B cell (primary cell): ENCODE measurements around the gene PC. TPM values are rescaled to one million over a fixed set of nuclear protein-coding genes. Genes with fewer than 3 reads are reported as not detected.

Source experiments
- ATAC-seq: fragments of 200-7000 bp; cut with Tn5 transposase; one replicate; pipeline ENCODE4 v1.10.0; 2021; ENCODE audit warnings: low read depth, mild to moderate bottlenecking, moderate number of reproducible peaks, moderate library complexity
- CTCF ChIA-PET: fragments of 350-600 bp; sonication (Branson Sonifier 250); formaldehyde crosslinking; loops from one replicate; lab custom pipeline; 2021; ENCODE audit warnings: antibody characterized with exemption, inconsistent platforms; lab: Charles Lee
- POLR2A ChIA-PET: fragments of 350-600 bp; sonication (Branson Sonifier 250); formaldehyde crosslinking; loops from one replicate; lab custom pipeline; 2021; ENCODE audit warnings: antibody characterized with exemption; lab: Charles Lee
- DNase-seq: peaks from one replicate; pipeline ENCODE4 v3.0.0; 2013
- H2AFZ ChIP-seq: 2 replicates; pipeline ENCODE4 v1.6.1; 2012; ENCODE audit warnings: mild to moderate bottlenecking, low read depth, low read length; ENCODE audit not compliant: insufficient read depth, poor library complexity, severe bottlenecking
- H3K27ac ChIP-seq, 2 donors: 1 replicate in 1 of 2; 2 replicates in 1 of 2; pipeline ENCODE4 v1.5.1; 2012 to 2013; ENCODE audit warnings: low read length in 2 of 2, mild to moderate bottlenecking in 2 of 2, moderate library complexity in 1 of 2
- H3K27me3 ChIP-seq, 4 experiments: fragments of 200-600 bp in 1 of 4; sonication (generic) in 1 of 4; replicated peaks in 1 of 4; 1 replicate in 2 of 4; 2 replicates in 2 of 4; pipeline versions ENCODE4 v1.6.1 to v1.7.0; 2013 to 2016; ENCODE audit warnings: low read length in 3 of 4, mild to moderate bottlenecking in 2 of 4, mixed read lengths in 1 of 4, moderate library complexity in 1 of 4; ENCODE audit not compliant: insufficient read depth in 4 of 4, control insufficient read depth in 3 of 4; ENCODE audit errors: control extremely low read depth in 1 of 4
- H3K36me3 ChIP-seq, 2 experiments: replicated peaks in 1 of 2; 1 replicate in 1 of 2; 2 replicates in 1 of 2; pipeline versions ENCODE4 v1.6.1 to v1.7.1; 2013; ENCODE audit warnings: low read length in 1 of 2; ENCODE audit not compliant: insufficient read depth in 2 of 2, control insufficient read depth in 1 of 2; ENCODE audit errors: control extremely low read depth in 1 of 2, extremely low read depth in 1 of 2
- H3K4me1 ChIP-seq, 2 donors: fragments of 200-600 bp in 1 of 2; sonication (generic) in 1 of 2; 1 replicate in 1 of 2; 2 replicates in 1 of 2; pipeline versions ENCODE4 v1.5.1 to v1.6.1; 2013 to 2017; ENCODE audit warnings: low read length in 2 of 2; ENCODE audit not compliant: control insufficient read depth in 2 of 2, insufficient read depth in 2 of 2
- H3K4me2 ChIP-seq: replicated peaks from 2 replicates; pipeline ENCODE3; 2012; ENCODE audit warnings: mild to moderate bottlenecking, low read depth, low read length; ENCODE audit not compliant: poor library complexity, severe bottlenecking
- H3K4me3 ChIP-seq, 5 experiments: fragments of 200-600 bp in 1 of 5; sonication (generic) in 1 of 5; 1 replicate in 3 of 5; 2 replicates in 2 of 5; pipeline versions ENCODE4 v1.5.1 to v1.7.0; 2011 to 2016; ENCODE audit warnings: low read length in 4 of 5, mild to moderate bottlenecking in 4 of 5, low read depth in 2 of 5, control low read depth in 1 of 5, moderate library complexity in 1 of 5; ENCODE audit not compliant: insufficient read depth in 1 of 5; ENCODE audit errors: control extremely low read depth in 1 of 5, extremely low read depth in 1 of 5
- H3K79me2 ChIP-seq: fragments of 200-600 bp; sonication (generic); one replicate; pipeline ENCODE4 v1.6.0; 2016; ENCODE audit warnings: low read length; ENCODE audit not compliant: control insufficient read depth, insufficient read depth
- H3K9ac ChIP-seq: fragments of 200-600 bp; sonication (generic); 2 replicates; pipeline ENCODE4 v1.6.1; 2017; ENCODE audit warnings: mild to moderate bottlenecking, low read length, moderate library complexity
- H3K9me3 ChIP-seq, 3 donors: one replicate each; pipeline versions ENCODE4 v1.6.1 to v1.7.1; 2013; ENCODE audit warnings: low read length in 2 of 3; ENCODE audit not compliant: control insufficient read depth in 2 of 3, insufficient read depth in 1 of 3; ENCODE audit errors: control extremely low read depth in 1 of 3
- H4K20me1 ChIP-seq: 2 replicates; pipeline ENCODE4 v1.6.0; 2012; ENCODE audit warnings: mild to moderate bottlenecking, low read length; ENCODE audit not compliant: insufficient read depth, control insufficient read depth, poor library complexity, severe bottlenecking
- H3K27ac Mint-ChIP-seq: one replicate; pipeline ENCODE4 v1.8.0; 2021; ENCODE audit warnings: mixed read lengths
- H3K27me3 Mint-ChIP-seq: one replicate; pipeline ENCODE4 v1.8.0; 2021; ENCODE audit warnings: mixed read lengths
- H3K4me1 Mint-ChIP-seq: one replicate; pipeline ENCODE4 v1.8.0; 2021; ENCODE audit warnings: mixed read lengths
- H3K4me3 Mint-ChIP-seq: one replicate; pipeline ENCODE4 v1.8.0; 2021; ENCODE audit warnings: mixed read lengths
- H3K9me3 Mint-ChIP-seq: one replicate; pipeline ENCODE4 v1.8.0; 2022; ENCODE audit warnings: mixed read lengths; ENCODE audit not compliant: insufficient read depth
- CTCF ChIP-seq: fragments of 200-600 bp; IDR thresholded peaks from one replicate; pipeline ENCODE4 v1.8.0; 2022; ENCODE audit warnings: antibody characterized with exemption, mild to moderate bottlenecking
- EZH2 ChIP-seq: IDR thresholded peaks from 2 replicates; pipeline ENCODE4 v1.6.1; 2012; ENCODE audit warnings: borderline replicate concordance, low read depth, mild to moderate bottlenecking, moderate library complexity, low read length; ENCODE audit not compliant: insufficient read depth, poor library complexity, severe bottlenecking
- whole genome bisulfite sequencing: methylation state at CpG from one replicate; pipeline ENCODE4 v1.1.5; 2013; ENCODE audit warnings: missing lambda C conversion rate; ENCODE audit not compliant: insufficient coverage; 5-methylcytosine and 5-hydroxymethylcytosine counted together
- intact Hi-C: fragments of 100-400 bp; cut with micrococcal nuclease; formaldehyde crosslinking; loops from one replicate; pipeline ENCODE4 v1.10.0; 2022
- polyA plus RNA-seq: library from polyadenylated mRNA; depleted of rRNA; stranded (reverse); fragments of >200 nt; gene quantifications from 2 replicates; pipeline ENCODE4 v1.2.3, GENCODE V29; 2012
- total RNA-seq, 2 donors: library from RNA; stranded (reverse); fragments of 120-200 nt in 1 of 2; gene quantifications; 1 replicate in 1 of 2; 2 replicates in 1 of 2; pipeline versions ENCODE4 v1.2.3 to v1.2.4, GENCODE V29; 2013 to 2022

PC gene
- total and polyA plus RNA-seq, 2 donors (not counting 1 experiment from before 2014, with no cell fraction given), result 1.5 to 4.4 TPM

GRCh38 chr11:66861774-66862558 lies 96.2 kb downstream of the PC start:
- POLR2A ChIA-PET, result no interaction called here
- Histone ChIP-seq H3K4me1 (peaks cover 0 to 4% of the 10 kb centered on the region in 2 donors), H3K9me3 (no peaks in the 10 kb centered on the region), H3K79me2 (no peaks in the 10 kb centered on the region), H3K27ac (no peak overlapping the region), H3K4me3 (no peak overlapping the region), H3K36me3 (no peaks in the 10 kb centered on the region), H3K27me3 (no peaks in the 10 kb centered on the region), H2AFZ (no peak overlapping the region), H3K4me2 (no peak overlapping the region), H3K9ac (no peak overlapping the region), H4K20me1 (no peaks in the 10 kb centered on the region)
- TF ChIP-seq EZH2 (no peak), CTCF (no peak)
- Mint-ChIP-seq H3K4me1 (peaks cover 4% of the 10 kb centered on the region), H3K4me3 (no peak overlapping the region), H3K27ac (no peak overlapping the region), H3K9me3 (no peaks in the 10 kb centered on the region), H3K27me3 (no peaks in the 10 kb centered on the region)
- intact Hi-C loops, result no loop called here
- CTCF ChIA-PET, result no interaction called here
- 96% methylated on average over 25 of the region's 30 CpGs for WGBS
- DNase-seq, result no peak
- ATAC-seq, result no peak

GRCh38 chr11:66861038-66861773 lies 97.0 kb downstream of the PC start:
- DNase-seq (no peak), ATAC-seq (no peak)
- H3K9me3 ChIP-seq, result no peaks in the 10 kb centered on the region
- Mint-ChIP-seq H3K4me1 (peaks cover 5% of the 10 kb centered on the region), H3K27me3 (no peaks in the 10 kb centered on the region), H3K4me3 (no peak overlapping the region), H3K9me3 (no peaks in the 10 kb centered on the region), H3K27ac (no peak overlapping the region)
- H3K4me3 ChIP-seq, result no peak overlapping the region
- H3K4me1 ChIP-seq, result peaks cover 0 to 4% of the 10 kb centered on the region in 2 donors
- no peak overlapping the region for H3K9ac ChIP-seq
- CTCF ChIA-PET, result no interaction called here
- POLR2A ChIA-PET, result interaction anchor here (0.5 kb wide), 1 partner anchor 744 kb away, joined by 15 read pairs; no protein-coding TSS in a partner anchor
- no peaks in the 10 kb centered on the region for H3K27me3 ChIP-seq
- intact Hi-C loops, result no loop called here
- no peaks in the 10 kb centered on the region for H3K36me3 ChIP-seq
- no peak overlapping the region for H2AFZ ChIP-seq
- H3K27ac ChIP-seq, result no peak overlapping the region
- no peak overlapping the region for H3K4me2 ChIP-seq
- no peak for TF ChIP-seq EZH2
- TF ChIP-seq CTCF, result no peak
- H3K79me2 ChIP-seq, result no peaks in the 10 kb centered on the region
- H4K20me1 ChIP-seq, result no peaks in the 10 kb centered on the region
- 95% methylated on average over 32 of the region's 32 CpGs for WGBS
